ENCODE results near the gene ABCA13. TPM values are rescaled to one million over a fixed set of nuclear protein-coding genes. Genes with fewer than 3 reads are reported as not detected.

The ABCA13 gene
- polyA plus RNA-seq, 1 donor (not counting 4 experiments of a cell fraction or from before 2014, with no cell fraction given) = 0.76 TPM

DNA sequence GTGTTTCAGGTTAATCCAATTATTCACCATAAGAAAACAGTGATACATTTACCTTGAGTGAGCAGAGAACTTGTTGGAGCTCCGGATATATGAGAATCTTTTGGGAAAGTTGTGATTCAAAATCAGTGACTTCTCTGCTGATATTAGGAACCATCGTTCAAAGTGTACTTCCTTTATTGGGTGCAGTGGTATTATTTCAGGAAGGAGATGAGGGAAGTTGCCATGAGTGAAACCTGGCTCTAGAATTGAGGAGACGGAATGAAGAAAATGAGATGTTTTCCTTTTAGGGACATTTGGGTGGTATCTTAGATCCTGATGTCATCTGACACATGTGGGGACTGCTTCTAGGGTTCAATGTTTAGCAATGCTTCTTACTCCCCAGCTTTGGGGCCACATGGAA, 343.9 kb downstream of the ABCA13 start:
- Histone ChIP-seq H3K9me1 (ENCODE audit: control insufficient read depth, extremely low read depth, insufficient read depth, low read length) (no peaks in the 10 kb centered on the region), H3K27me3 (ENCODE audit: control insufficient read depth, extremely low read depth, insufficient read depth, low read length) (no peaks in the 10 kb centered on the region), H3K4me2 (ENCODE audit: control insufficient read depth, extremely low read depth, insufficient read depth, low read depth, low read length) (no peak overlapping the region), H3K27ac (ENCODE audit: control insufficient read depth, insufficient read depth, low read length) (no peak overlapping the region), H3K9me3 (ENCODE audit: control insufficient read depth, low read depth, low read length) (no peaks in the 10 kb centered on the region), H3K4me1 (ENCODE audit: control insufficient read depth, extremely low read depth, insufficient read depth, low read length) (no peaks in the 10 kb centered on the region), H3K79me2 (ENCODE audit: control insufficient read depth, insufficient read depth, low read length) (no peaks in the 10 kb centered on the region), H3K36me3 (ENCODE audit: control insufficient read depth in 2 of 2, extremely low read depth in 1 of 2, insufficient read depth in 2 of 2, low read length in 2 of 2) (no peaks in the 10 kb centered on the region), H4K20me1 (ENCODE audit: control insufficient read depth, extremely low read depth, insufficient read depth, low read length) (no peaks in the 10 kb centered on the region), H3K9ac (ENCODE audit: control insufficient read depth, extremely low read depth, insufficient read depth, low read length) (no peak overlapping the region), H3K4me3 (ENCODE audit: control insufficient read depth in 2 of 3, extremely low read depth in 1 of 3, insufficient read depth in 2 of 3, low read depth in 1 of 3, low read length in 3 of 3) (no peak overlapping the region), H2AFZ (ENCODE audit: control insufficient read depth, low read length) (no peak overlapping the region)
- DNase-seq (ENCODE audit: low read depth, low spot score) (no peak), FAIRE-seq (no peak)
- no peak for TF ChIP-seq EZH2 (IDR thresholded peaks at IDR 0.05; ENCODE audit: low read length)
- TF ChIP-seq, protein P1, sequence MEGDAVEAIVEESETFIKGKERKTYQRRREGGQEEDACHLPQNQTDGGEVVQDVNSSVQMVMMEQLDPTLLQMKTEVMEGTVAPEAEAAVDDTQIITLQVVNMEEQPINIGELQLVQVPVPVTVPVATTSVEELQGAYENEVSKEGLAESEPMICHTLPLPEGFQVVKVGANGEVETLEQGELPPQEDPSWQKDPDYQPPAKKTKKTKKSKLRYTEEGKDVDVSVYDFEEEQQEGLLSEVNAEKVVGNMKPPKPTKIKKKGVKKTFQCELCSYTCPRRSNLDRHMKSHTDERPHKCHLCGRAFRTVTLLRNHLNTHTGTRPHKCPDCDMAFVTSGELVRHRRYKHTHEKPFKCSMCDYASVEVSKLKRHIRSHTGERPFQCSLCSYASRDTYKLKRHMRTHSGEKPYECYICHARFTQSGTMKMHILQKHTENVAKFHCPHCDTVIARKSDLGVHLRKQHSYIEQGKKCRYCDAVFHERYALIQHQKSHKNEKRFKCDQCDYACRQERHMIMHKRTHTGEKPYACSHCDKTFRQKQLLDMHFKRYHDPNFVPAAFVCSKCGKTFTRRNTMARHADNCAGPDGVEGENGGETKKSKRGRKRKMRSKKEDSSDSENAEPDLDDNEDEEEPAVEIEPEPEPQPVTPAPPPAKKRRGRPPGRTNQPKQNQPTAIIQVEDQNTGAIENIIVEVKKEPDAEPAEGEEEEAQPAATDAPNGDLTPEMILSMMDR (optimal IDR thresholded peaks at IDR 0.05 in 1 of 3, IDR thresholded peaks at IDR 0.05 in 1 of 3, conservative IDR thresholded peaks at IDR 0.05 in 1 of 3; ENCODE audit: extremely low read depth in 1 of 3, insufficient read depth in 2 of 3, low read length in 3 of 3) = no peak
- dilution Hi-C loops (cut with MboI; ENCODE audit: extremely low pct_ligation_motif_present, low sequenced_read_pairs) = no loop called here

DNA sequence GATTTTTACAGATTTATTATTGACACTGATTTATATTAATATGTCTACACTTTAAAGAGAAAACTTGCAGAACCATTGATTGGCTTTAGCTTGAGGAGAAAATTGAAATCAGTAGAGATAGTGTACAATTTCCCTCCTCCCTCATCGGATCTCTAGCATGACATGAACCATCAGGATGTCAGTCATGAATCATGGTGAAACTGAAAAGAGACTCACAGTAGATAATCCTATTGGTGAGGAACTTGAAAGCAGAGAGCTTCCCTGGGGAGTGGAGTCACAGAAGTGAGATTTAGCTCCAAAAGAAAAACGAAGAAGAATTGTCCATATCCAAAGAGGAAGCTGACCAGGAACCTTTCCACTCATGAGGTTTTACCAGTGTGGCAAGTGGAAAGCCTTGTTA, 346.8 kb downstream of the ABCA13 start:
- Histone ChIP-seq H3K27ac (ENCODE audit: control insufficient read depth, insufficient read depth, low read length) (no peak overlapping the region), H2AFZ (ENCODE audit: control insufficient read depth, low read length) (no peak overlapping the region), H3K9ac (ENCODE audit: control insufficient read depth, extremely low read depth, insufficient read depth, low read length) (no peak overlapping the region), H3K36me3 (ENCODE audit: control insufficient read depth in 2 of 2, extremely low read depth in 1 of 2, insufficient read depth in 2 of 2, low read length in 2 of 2) (no peaks in the 10 kb centered on the region), H3K4me2 (ENCODE audit: control insufficient read depth, extremely low read depth, insufficient read depth, low read depth, low read length) (no peak overlapping the region), H3K27me3 (ENCODE audit: control insufficient read depth, extremely low read depth, insufficient read depth, low read length) (no peaks in the 10 kb centered on the region), H3K4me1 (ENCODE audit: control insufficient read depth, extremely low read depth, insufficient read depth, low read length) (no peaks in the 10 kb centered on the region), H4K20me1 (ENCODE audit: control insufficient read depth, extremely low read depth, insufficient read depth, low read length) (no peaks in the 10 kb centered on the region), H3K9me1 (ENCODE audit: control insufficient read depth, extremely low read depth, insufficient read depth, low read length) (no peaks in the 10 kb centered on the region), H3K4me3 (ENCODE audit: control insufficient read depth in 2 of 3, extremely low read depth in 1 of 3, insufficient read depth in 2 of 3, low read depth in 1 of 3, low read length in 3 of 3) (no peak overlapping the region), H3K9me3 (ENCODE audit: control insufficient read depth, low read depth, low read length) (no peaks in the 10 kb centered on the region), H3K79me2 (ENCODE audit: control insufficient read depth, insufficient read depth, low read length) (no peaks in the 10 kb centered on the region)
- no peak for DNase-seq (ENCODE audit: low read depth, low spot score)
- FAIRE-seq = no peak
- TF ChIP-seq EZH2 (IDR thresholded peaks at IDR 0.05; ENCODE audit: low read length) = no peak
- dilution Hi-C loops (cut with MboI; ENCODE audit: extremely low pct_ligation_motif_present, low sequenced_read_pairs) = no loop called here

DNA sequence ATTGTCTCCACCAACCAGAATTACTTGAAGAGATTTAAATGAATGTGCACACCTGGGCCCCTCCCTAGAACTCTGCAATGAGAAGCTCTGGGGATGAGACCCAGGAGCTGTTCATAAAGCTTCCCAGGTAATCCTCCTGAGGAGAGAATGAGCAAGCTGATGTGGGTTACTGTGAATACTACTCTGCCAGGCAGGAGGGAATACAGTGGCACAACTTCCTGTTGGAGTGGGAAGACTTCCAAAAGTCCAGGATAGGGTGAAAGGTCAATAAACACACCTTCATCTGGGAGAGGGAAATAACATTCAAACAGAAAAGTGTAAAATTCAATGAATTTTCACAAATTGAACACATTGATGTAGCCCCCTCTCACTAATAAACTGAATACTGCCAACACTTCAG, 351.4 kb downstream of the ABCA13 start:
- Histone ChIP-seq H3K9me3 (ENCODE audit: control insufficient read depth, low read depth, low read length) (no peaks in the 10 kb centered on the region), H3K36me3 (ENCODE audit: control insufficient read depth in 2 of 2, extremely low read depth in 1 of 2, insufficient read depth in 2 of 2, low read length in 2 of 2) (no peaks in the 10 kb centered on the region), H2AFZ (ENCODE audit: control insufficient read depth, low read length) (no peak overlapping the region), H3K4me3 (ENCODE audit: control insufficient read depth in 2 of 3, extremely low read depth in 1 of 3, insufficient read depth in 2 of 3, low read depth in 1 of 3, low read length in 3 of 3) (no peak overlapping the region), H3K9ac (ENCODE audit: control insufficient read depth, extremely low read depth, insufficient read depth, low read length) (no peak overlapping the region), H3K4me2 (ENCODE audit: control insufficient read depth, extremely low read depth, insufficient read depth, low read depth, low read length) (no peak overlapping the region), H3K4me1 (ENCODE audit: control insufficient read depth, extremely low read depth, insufficient read depth, low read length) (no peaks in the 10 kb centered on the region), H4K20me1 (ENCODE audit: control insufficient read depth, extremely low read depth, insufficient read depth, low read length) (no peaks in the 10 kb centered on the region), H3K27me3 (ENCODE audit: control insufficient read depth, extremely low read depth, insufficient read depth, low read length) (no peaks in the 10 kb centered on the region), H3K9me1 (ENCODE audit: control insufficient read depth, extremely low read depth, insufficient read depth, low read length) (no peaks in the 10 kb centered on the region), H3K79me2 (ENCODE audit: control insufficient read depth, insufficient read depth, low read length) (no peaks in the 10 kb centered on the region), H3K27ac (ENCODE audit: control insufficient read depth, insufficient read depth, low read length) (no peak overlapping the region)
- DNase-seq (ENCODE audit: low read depth, low spot score) (no peak), FAIRE-seq (no peak)
- no peak for TF ChIP-seq EZH2 (IDR thresholded peaks at IDR 0.05; ENCODE audit: low read length)
- TF ChIP-seq, protein P1 (optimal IDR thresholded peaks at IDR 0.05 in 1 of 3, IDR thresholded peaks at IDR 0.05 in 1 of 3, conservative IDR thresholded peaks at IDR 0.05 in 1 of 3; ENCODE audit: extremely low read depth in 1 of 3, insufficient read depth in 2 of 3, low read length in 3 of 3) = no peak
- dilution Hi-C loops (cut with MboI; ENCODE audit: extremely low pct_ligation_motif_present, low sequenced_read_pairs) = no loop called here
